Measurements from ENCODE around the gene RHOV.

- TF ChIP-seq, protein P1, sequence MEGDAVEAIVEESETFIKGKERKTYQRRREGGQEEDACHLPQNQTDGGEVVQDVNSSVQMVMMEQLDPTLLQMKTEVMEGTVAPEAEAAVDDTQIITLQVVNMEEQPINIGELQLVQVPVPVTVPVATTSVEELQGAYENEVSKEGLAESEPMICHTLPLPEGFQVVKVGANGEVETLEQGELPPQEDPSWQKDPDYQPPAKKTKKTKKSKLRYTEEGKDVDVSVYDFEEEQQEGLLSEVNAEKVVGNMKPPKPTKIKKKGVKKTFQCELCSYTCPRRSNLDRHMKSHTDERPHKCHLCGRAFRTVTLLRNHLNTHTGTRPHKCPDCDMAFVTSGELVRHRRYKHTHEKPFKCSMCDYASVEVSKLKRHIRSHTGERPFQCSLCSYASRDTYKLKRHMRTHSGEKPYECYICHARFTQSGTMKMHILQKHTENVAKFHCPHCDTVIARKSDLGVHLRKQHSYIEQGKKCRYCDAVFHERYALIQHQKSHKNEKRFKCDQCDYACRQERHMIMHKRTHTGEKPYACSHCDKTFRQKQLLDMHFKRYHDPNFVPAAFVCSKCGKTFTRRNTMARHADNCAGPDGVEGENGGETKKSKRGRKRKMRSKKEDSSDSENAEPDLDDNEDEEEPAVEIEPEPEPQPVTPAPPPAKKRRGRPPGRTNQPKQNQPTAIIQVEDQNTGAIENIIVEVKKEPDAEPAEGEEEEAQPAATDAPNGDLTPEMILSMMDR (conservative IDR thresholded peaks at IDR 0.05) = no peak
- TF ChIP-seq EZH2 (IDR thresholded peaks at IDR 0.05; ENCODE audit: low read depth) = no peak
Observed at GRCh38 chr15:40854161-40854560, 19.9 kb downstream of the RHOV start.

Measured in PC-9 (cell line).